ENCODE data around the gene CHST11. TPM values are rescaled to one million over a fixed set of nuclear protein-coding genes. Genes with fewer than 3 reads are reported as not detected.

Gene CHST11
- total RNA-seq, 4 donors from 2014 or later, result 5.7 to 15.7 (median 7.1) TPM

GRCh38 chr12:104792570-104792969 is 335.8 kb downstream of the CHST11 start:
- no peak for DNase-seq (ENCODE audit: extremely low spot score)
- Histone ChIP-seq H3K27me3 (no peaks in the 10 kb centered on the region), H3K27ac (replicated peaks in 1 of 4) (no peak overlapping the region), H3K4me1 (peaks cover 0 to 14% (median 10%) of the 10 kb centered on the region in 4 donors), H3K36me3 (no peaks in the 10 kb centered on the region), H3K9me3 (no peaks in the 10 kb centered on the region), H3K4me3 (no peak overlapping the region)
- intact Hi-C loops (cut with DNase I), result no loop called here
- no peak for TF ChIP-seq EP300 (IDR thresholded peaks at IDR 0.05)
- TF ChIP-seq CTCF (IDR thresholded peaks at IDR 0.05), result no peak
- TF ChIP-seq POLR2AphosphoS5 (IDR thresholded peaks at IDR 0.05), result peak in 1 of 2 donors; percentile 55
- WGBS, result 44% methylated on average over 4 of the region's 4 CpGs

GRCh38 chr12:104793285-104793684 is 336.5 kb downstream of the CHST11 start:
- WGBS, result 78% methylated on average over 3 of the region's 3 CpGs
- TF ChIP-seq CTCF (IDR thresholded peaks at IDR 0.05) (no peak), POLR2AphosphoS5 (IDR thresholded peaks at IDR 0.05) (no peak), POLR2A (IDR thresholded peaks at IDR 0.05; ENCODE audit: low read depth) (no peak), EP300 (IDR thresholded peaks at IDR 0.05) (no peak)

GRCh38 chr12:104793968-104794367 is 337.2 kb downstream of the CHST11 start:
- no peak for TF ChIP-seq CTCF (IDR thresholded peaks at IDR 0.05)
- no peak for TF ChIP-seq POLR2AphosphoS5 (IDR thresholded peaks at IDR 0.05)
- TF ChIP-seq EP300 (IDR thresholded peaks at IDR 0.05), result no peak
- no peak for TF ChIP-seq POLR2A (IDR thresholded peaks at IDR 0.05; ENCODE audit: low read depth)
- no peak overlapping the region for H3K27ac ChIP-seq (replicated peaks in 1 of 4)
- H3K9me3 ChIP-seq, result no peaks in the 10 kb centered on the region
- no peaks in the 10 kb centered on the region for H3K27me3 ChIP-seq
- H3K36me3 ChIP-seq, result no peaks in the 10 kb centered on the region
- H3K4me1 ChIP-seq, result peaks cover 0 to 14% (median 10%) of the 10 kb centered on the region in 4 donors
- 94% methylated on average over 1 of the region's 1 CpG for WGBS
- DNase-seq (ENCODE audit: extremely low spot score), result no peak
- H3K4me3 ChIP-seq, result no peak overlapping the region
- intact Hi-C loops (cut with DNase I), result no loop called here

More at GRCh38 chr12:104793285-104793684, 336.5 kb downstream of the CHST11 start:
- Histone ChIP-seq H3K4me3 (no peak overlapping the region), H3K9me3 (no peaks in the 10 kb centered on the region), H3K4me1 (peaks cover 0 to 14% (median 10%) of the 10 kb centered on the region in 4 donors), H3K36me3 (no peaks in the 10 kb centered on the region), H3K27ac (replicated peaks in 1 of 4) (no peak overlapping the region), H3K27me3 (no peaks in the 10 kb centered on the region)
- intact Hi-C loops (cut with DNase I), result no loop called here
- no peak for DNase-seq (ENCODE audit: extremely low spot score)

GRCh38 chr12:104796475-104796862 is 339.7 kb downstream of the CHST11 start:
- Histone ChIP-seq H3K36me3 (no peaks in the 10 kb centered on the region), H3K9me3 (no peaks in the 10 kb centered on the region), H3K27me3 (no peaks in the 10 kb centered on the region), H3K27ac (replicated peaks in 1 of 4) (no peak overlapping the region), H3K4me3 (no peak overlapping the region), H3K4me1 (peaks cover 0 to 14% (median 8%) of the 10 kb centered on the region in 4 donors)
- DNase-seq (ENCODE audit: extremely low spot score), result no peak
- intact Hi-C loops (cut with DNase I), result no loop called here
- no peak for TF ChIP-seq CTCF (IDR thresholded peaks at IDR 0.05)
- no peak for TF ChIP-seq EP300 (IDR thresholded peaks at IDR 0.05)
- no peak for TF ChIP-seq POLR2AphosphoS5 (IDR thresholded peaks at IDR 0.05)
- TF ChIP-seq POLR2A (IDR thresholded peaks at IDR 0.05; ENCODE audit: low read depth), result no peak

GRCh38 chr12:104799458-104799857 is 342.7 kb downstream of the CHST11 start:
- H3K4me3 ChIP-seq, result no peak overlapping the region
- no peaks in the 10 kb centered on the region for H3K4me1 ChIP-seq
- no peaks in the 10 kb centered on the region for H3K9me3 ChIP-seq
- H3K27me3 ChIP-seq, result no peaks in the 10 kb centered on the region
- intact Hi-C loops (cut with DNase I), result no loop called here
- H3K36me3 ChIP-seq, result no peaks in the 10 kb centered on the region
- TF ChIP-seq POLR2AphosphoS5 (IDR thresholded peaks at IDR 0.05) (no peak), CTCF (IDR thresholded peaks at IDR 0.05) (no peak), POLR2A (IDR thresholded peaks at IDR 0.05; ENCODE audit: low read depth) (no peak), EP300 (IDR thresholded peaks at IDR 0.05) (no peak)
- 100% methylated on average over 1 of the region's 1 CpG for WGBS
- H3K27ac ChIP-seq (replicated peaks in 1 of 4), result no peak overlapping the region
- DNase-seq (ENCODE audit: extremely low spot score), result no peak

Data from esophagus muscularis mucosa (tissue), 4 donors.